Measurements from ENCODE around the gene SORCS2.

The SORCS2 gene

DNA sequence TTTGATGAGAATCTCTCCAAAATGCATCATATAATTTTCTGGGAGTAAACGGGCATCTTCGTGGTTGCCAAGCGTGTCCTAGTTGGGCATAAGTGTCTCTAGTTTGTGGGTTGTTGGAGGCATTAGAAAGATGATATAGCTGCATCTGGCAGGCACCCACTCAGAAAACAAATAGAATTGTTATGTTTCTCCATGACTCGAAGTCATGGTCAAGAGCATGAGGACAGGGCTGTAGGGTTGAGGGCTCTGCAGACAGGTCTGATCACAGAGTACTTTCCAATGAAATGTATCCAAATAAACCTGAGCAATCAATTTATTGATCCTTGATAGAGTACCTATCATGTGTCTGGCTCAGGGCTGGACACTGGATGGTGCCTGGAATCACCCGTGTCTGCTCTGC is 82.7 kb downstream of the SORCS2 start:
- no peak overlapping the region for H3K27ac ChIP-seq

GRCh38 chr4:7275490-7276154 is 83.3 kb downstream of the SORCS2 start:
- no peak overlapping the region for H3K27ac ChIP-seq
- TF ChIP-seq, protein P1, sequence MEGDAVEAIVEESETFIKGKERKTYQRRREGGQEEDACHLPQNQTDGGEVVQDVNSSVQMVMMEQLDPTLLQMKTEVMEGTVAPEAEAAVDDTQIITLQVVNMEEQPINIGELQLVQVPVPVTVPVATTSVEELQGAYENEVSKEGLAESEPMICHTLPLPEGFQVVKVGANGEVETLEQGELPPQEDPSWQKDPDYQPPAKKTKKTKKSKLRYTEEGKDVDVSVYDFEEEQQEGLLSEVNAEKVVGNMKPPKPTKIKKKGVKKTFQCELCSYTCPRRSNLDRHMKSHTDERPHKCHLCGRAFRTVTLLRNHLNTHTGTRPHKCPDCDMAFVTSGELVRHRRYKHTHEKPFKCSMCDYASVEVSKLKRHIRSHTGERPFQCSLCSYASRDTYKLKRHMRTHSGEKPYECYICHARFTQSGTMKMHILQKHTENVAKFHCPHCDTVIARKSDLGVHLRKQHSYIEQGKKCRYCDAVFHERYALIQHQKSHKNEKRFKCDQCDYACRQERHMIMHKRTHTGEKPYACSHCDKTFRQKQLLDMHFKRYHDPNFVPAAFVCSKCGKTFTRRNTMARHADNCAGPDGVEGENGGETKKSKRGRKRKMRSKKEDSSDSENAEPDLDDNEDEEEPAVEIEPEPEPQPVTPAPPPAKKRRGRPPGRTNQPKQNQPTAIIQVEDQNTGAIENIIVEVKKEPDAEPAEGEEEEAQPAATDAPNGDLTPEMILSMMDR (conservative IDR thresholded peaks at IDR 0.05) = no peak

More for the DNA sequence above, 82.7 kb downstream of the SORCS2 start:
- TF ChIP-seq, protein P1 (conservative IDR thresholded peaks at IDR 0.05) = no peak

GRCh38 chr4:7276515-7276914 is 84.2 kb downstream of the SORCS2 start:
- TF ChIP-seq, protein P1 (conservative IDR thresholded peaks at IDR 0.05) = no peak
- no peak overlapping the region for H3K27ac ChIP-seq

DNA sequence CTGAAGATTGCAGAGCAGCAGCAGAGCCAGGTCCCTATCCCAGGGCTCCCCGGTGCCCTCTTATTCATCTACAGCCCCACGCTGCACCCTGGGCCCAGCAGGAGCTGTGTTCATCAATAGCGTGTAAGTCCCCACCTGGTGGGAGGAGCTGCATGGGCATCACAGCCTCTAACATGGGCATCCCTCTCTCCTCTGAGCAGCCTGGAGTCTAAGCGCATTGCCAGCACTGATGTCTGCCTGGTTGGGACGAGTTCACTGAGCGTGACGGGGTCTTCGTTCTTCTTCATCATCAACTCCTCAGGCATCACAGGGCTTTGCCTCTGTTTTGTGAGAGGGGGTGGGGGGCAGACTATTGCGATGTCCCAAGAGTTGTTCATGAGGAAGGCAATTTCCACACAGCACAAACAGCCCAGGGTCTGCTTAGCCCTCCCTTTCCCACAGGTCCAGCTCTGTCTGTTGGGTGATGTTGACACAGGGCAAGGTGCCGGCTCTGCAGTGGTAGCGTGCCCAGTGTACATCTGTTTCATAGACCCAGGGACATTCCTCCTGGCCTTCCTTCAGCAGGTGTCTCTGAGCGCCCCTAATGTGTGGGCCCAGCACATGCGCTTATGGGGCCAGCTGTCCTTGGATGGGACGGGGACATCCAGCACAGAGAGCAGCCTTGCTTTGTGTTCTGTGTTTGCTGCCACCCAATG is 85.9 kb downstream of the SORCS2 start:
- H3K27ac ChIP-seq = no peak overlapping the region
- TF ChIP-seq, protein P1 (conservative IDR thresholded peaks at IDR 0.05) = no peak

- TF ChIP-seq, protein P1 (conservative IDR thresholded peaks at IDR 0.05) = no peak
- H3K27ac ChIP-seq = no peak overlapping the region
These were observed 86.6 kb downstream of the SORCS2 start for GRCh38 chr4:7278981-7279380.

GRCh38 chr4:7279902-7280301 is 87.6 kb downstream of the SORCS2 start:
- TF ChIP-seq, protein P1 (conservative IDR thresholded peaks at IDR 0.05) = no peak
- H3K27ac ChIP-seq = no peak overlapping the region

DNA sequence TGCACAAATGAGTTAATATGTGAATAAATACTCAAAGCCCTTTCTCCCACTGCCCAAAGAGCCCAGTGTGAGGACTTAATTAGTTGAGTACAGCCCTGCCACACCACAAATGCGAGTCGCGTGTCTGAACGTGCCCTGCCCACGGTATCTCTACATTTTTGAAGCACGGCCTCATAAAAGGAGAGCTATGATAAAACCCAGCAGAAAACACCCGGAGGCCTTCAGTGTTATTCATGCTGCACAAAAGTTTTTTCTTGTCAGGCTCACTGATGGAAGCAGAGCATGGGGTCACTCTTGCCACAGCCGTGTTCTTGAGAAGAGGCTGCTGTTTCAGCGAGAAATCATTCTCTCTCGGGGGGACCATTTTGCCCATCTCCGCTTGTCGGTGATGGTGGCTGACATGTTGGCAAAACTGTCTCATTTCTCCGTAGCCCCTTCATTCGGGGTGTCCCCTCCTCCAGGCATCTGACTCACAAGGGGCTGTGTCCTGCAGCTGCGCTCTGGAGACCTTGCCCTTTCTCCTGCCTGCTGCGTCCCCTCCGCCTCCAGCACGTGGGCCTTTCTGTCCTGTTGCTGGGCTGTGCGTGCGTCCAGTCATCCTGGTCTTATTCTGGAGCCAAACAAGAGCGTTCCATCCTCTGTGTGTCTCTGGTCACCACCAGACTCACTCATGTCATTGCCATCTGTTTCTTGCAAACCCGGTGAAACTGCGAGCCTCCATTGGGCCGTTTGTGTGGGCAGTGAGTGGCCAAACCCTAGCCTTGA is 88.8 kb downstream of the SORCS2 start:
- H3K27ac ChIP-seq = no peak overlapping the region
- TF ChIP-seq, protein P1 (conservative IDR thresholded peaks at IDR 0.05) = no peak
